ENCODE data around the gene COQ3. TPM values are rescaled to one million over a fixed set of nuclear protein-coding genes. Genes with fewer than 3 reads are reported as not detected.

The COQ3 gene
- total RNA-seq, 1 experiment from 2014 or later = 10.9 TPM

DNA sequence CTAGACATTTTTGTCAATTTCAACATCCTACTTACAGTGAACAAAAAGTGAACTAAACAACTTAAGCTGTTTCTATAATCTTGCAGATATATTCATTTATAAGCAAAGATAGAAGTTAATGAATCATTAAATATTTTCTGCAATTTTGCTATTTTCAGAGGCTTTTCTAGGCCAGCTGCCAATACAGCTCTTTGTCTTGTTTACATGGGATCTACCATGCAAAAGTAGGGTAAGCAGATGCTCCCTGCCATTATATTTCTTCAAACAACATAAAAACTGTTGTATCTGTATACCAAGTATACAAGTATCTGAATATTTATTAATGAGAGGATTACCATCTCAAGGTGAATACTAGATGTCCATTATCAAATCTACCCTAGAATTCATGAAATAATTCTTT, 15.7 kb upstream of the COQ3 start:
- no peaks in the 10 kb centered on the region for H3K27me3 ChIP-seq (ENCODE audit: insufficient read depth, low read length)
- H4K5ac ChIP-seq (ENCODE audit: insufficient read length, low read depth, low read length) = no peak overlapping the region
- H3K27ac Mint-ChIP-seq = no peak overlapping the region
- no peaks in the 10 kb centered on the region for H3K9me3 Mint-ChIP-seq
- no peak overlapping the region for H3K27ac ChIP-seq (ENCODE audit: insufficient read length, low read depth, low read length)
- H3K4me1 ChIP-seq (ENCODE audit: insufficient read depth, low read length) = no peaks in the 10 kb centered on the region
- no peaks in the 10 kb centered on the region for H4K20me1 ChIP-seq (ENCODE audit: control insufficient read depth, insufficient read depth, insufficient read length)
- H4K91ac ChIP-seq (ENCODE audit: insufficient read length, low read depth, low read length) = no peak overlapping the region
- H2AK5ac ChIP-seq (ENCODE audit: insufficient read length, low read length) = no peak overlapping the region
- H3K4me1 Mint-ChIP-seq = no peaks in the 10 kb centered on the region
- TF ChIP-seq, protein P1, sequence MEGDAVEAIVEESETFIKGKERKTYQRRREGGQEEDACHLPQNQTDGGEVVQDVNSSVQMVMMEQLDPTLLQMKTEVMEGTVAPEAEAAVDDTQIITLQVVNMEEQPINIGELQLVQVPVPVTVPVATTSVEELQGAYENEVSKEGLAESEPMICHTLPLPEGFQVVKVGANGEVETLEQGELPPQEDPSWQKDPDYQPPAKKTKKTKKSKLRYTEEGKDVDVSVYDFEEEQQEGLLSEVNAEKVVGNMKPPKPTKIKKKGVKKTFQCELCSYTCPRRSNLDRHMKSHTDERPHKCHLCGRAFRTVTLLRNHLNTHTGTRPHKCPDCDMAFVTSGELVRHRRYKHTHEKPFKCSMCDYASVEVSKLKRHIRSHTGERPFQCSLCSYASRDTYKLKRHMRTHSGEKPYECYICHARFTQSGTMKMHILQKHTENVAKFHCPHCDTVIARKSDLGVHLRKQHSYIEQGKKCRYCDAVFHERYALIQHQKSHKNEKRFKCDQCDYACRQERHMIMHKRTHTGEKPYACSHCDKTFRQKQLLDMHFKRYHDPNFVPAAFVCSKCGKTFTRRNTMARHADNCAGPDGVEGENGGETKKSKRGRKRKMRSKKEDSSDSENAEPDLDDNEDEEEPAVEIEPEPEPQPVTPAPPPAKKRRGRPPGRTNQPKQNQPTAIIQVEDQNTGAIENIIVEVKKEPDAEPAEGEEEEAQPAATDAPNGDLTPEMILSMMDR (conservative IDR thresholded peaks at IDR 0.05) = no peak
- DNase-seq = no peak
- H4K8ac ChIP-seq (replicated peaks; ENCODE audit: insufficient read length, low read depth, low read length) = no peak overlapping the region
- H3K36me3 Mint-ChIP-seq (ENCODE audit: insufficient read depth in 1 of 3, low read depth in 3 of 3) = peaks cover 47 to 78% (median 76%) of the 10 kb centered on the region in 3 experiments
- no peaks in the 10 kb centered on the region for H3K27me3 Mint-ChIP-seq (ENCODE audit: low read depth)
- no peak overlapping the region for H3K4me2 ChIP-seq (ENCODE audit: insufficient read depth, insufficient read length, low read length)
- H3K14ac ChIP-seq (ENCODE audit: insufficient read depth, low read length) = no peak overlapping the region
- no peak overlapping the region for H3K56ac ChIP-seq (ENCODE audit: insufficient read length, low read depth, low read length)
- H2BK15ac ChIP-seq (ENCODE audit: low read depth, low read length) = no peak overlapping the region
- no peak overlapping the region for H3T11ph ChIP-seq (ENCODE audit: low read length)
- H3K23ac ChIP-seq (ENCODE audit: insufficient read length, low read depth, low read length) = no peak overlapping the region
- H2AFZ ChIP-seq (ENCODE audit: low read length) = no peak overlapping the region
- peaks cover 3% of the 10 kb centered on the region for H3K79me1 ChIP-seq (ENCODE audit: insufficient read depth, low read depth, low read length, poor library complexity, severe bottlenecking)
- H3K9ac ChIP-seq (ENCODE audit: extremely low read depth, insufficient read length, low read length) = no peak overlapping the region
- H3K79me2 ChIP-seq (ENCODE audit: insufficient read depth, low read length) = no peaks in the 10 kb centered on the region; the same call in 1 of the 2 replicates
- no peak overlapping the region for H3K4me3 Mint-ChIP-seq
- no peak overlapping the region for H3K18ac ChIP-seq (ENCODE audit: insufficient read length, low read depth, low read length)
- no peak overlapping the region for H2BK12ac ChIP-seq (ENCODE audit: insufficient read length, low read depth, low read length)
- H2BK120ac ChIP-seq (ENCODE audit: low read depth, low read length, poor library complexity, severe bottlenecking) = no peak overlapping the region
- no peaks in the 10 kb centered on the region for H3K9me3 ChIP-seq (ENCODE audit: control insufficient read depth, low read depth, low read length)
- H3K4ac ChIP-seq (ENCODE audit: low read depth, low read length) = no peak overlapping the region
- no peak overlapping the region for H2BK5ac ChIP-seq (ENCODE audit: insufficient read length, low read length)
- H3K23me2 ChIP-seq (ENCODE audit: insufficient read length, low read depth, low read length, poor library complexity, severe bottlenecking) = no peaks in the 10 kb centered on the region
- no peak overlapping the region for H2BK20ac ChIP-seq (ENCODE audit: low read depth, low read length, poor library complexity, severe bottlenecking)

All from H9 (cell line).